Thyroid gland (tissue), 4 donors: Measurements from ENCODE around the gene WDR81. TPM values are rescaled to one million over a fixed set of nuclear protein-coding genes. Genes with fewer than 3 reads are reported as not detected.
"Not testable (repeated sequence)": the region's sequence is repeated elsewhere in the genome, so short reads cannot be mapped to it uniquely, and the experiment has no call there.

ENCODE experiments used
- DNase-seq, 2 donors: peaks; one replicate each; pipeline ENCODE4 v3.0.0-alpha.2; 2019
- H3K27ac ChIP-seq, 3 donors: fragments of 200-600 bp; sonication (generic); 1 replicate in 2 of 3; 2 replicates in 1 of 3; pipeline ENCODE4 v1.5.1; 2016 to 2019; ENCODE audit warnings: mild to moderate bottlenecking in 1 of 3, moderate library complexity in 1 of 3
- H3K27me3 ChIP-seq: fragments of 200-600 bp; sonication (generic); one replicate; pipeline ENCODE4 v1.5.1; 2019
- H3K36me3 ChIP-seq, 2 donors: fragments of 200-600 bp; sonication (generic); one replicate each; pipeline ENCODE4 v1.5.1; 2016 to 2019
- H3K4me1 ChIP-seq, 2 donors: fragments of 200-600 bp; sonication (generic); one replicate each; pipeline ENCODE4 v1.5.1; 2017 to 2019
- H3K4me3 ChIP-seq, 3 donors: fragments of 200-600 bp; sonication (generic); replicated peaks in 1 of 3; 1 replicate in 2 of 3; 2 replicates in 1 of 3; pipeline ENCODE4 v1.5.1; 2016; ENCODE audit warnings: mild to moderate bottlenecking in 1 of 3
- H3K9me3 ChIP-seq: fragments of 200-600 bp; sonication (generic); one replicate; pipeline ENCODE4 v1.5.1; 2017
- POLR2A ChIP-seq, 2 donors: fragments of 450-650 bp; IDR thresholded peaks; one replicate each; pipeline ENCODE4 v1.6.1; 2017; ENCODE audit warnings: antibody characterized with exemption in 2 of 2, mild to moderate bottlenecking in 2 of 2, moderate library complexity in 1 of 2
- WGBS, 2 donors: methylation state at CpG; one replicate each; pipeline ENCODE4 v1.1.5; 2017; 5-methylcytosine and 5-hydroxymethylcytosine counted together
- intact Hi-C: fragments of 100-400 bp; cut with DNase I; formaldehyde crosslinking; loops from one replicate; pipeline ENCODE4 v1.15.1; 2023
- total RNA-seq, 4 donors: library from RNA; depleted of rRNA; stranded (reverse); fragments of >200 nt; gene quantifications; one replicate each; pipeline ENCODE4 v1.2.3, GENCODE V29; 2016
- TF ChIP-seq, protein P1 (sequence below), 6 experiments: fragments of 200-600 bp in 3 of 6; fragments of 450-650 bp in 3 of 6; sonication (generic) in 3 of 6; IDR thresholded peaks; one replicate each; pipeline ENCODE4 v1.5.1; 2016 to 2019; ENCODE audit warnings: antibody characterized with exemption in 6 of 6, mild to moderate bottlenecking in 2 of 6, inconsistent platforms in 1 of 6, moderate library complexity in 1 of 6

Gene WDR81
- total RNA-seq, 4 donors from 2014 or later = 25.6 to 31.0 (median 30.3) TPM

- intact Hi-C loops = no loop called here
- DNase-seq = no peak
Measured at GRCh38 chr17:1690544-1691221, 33.8 kb upstream of the WDR81 start.

DNA sequence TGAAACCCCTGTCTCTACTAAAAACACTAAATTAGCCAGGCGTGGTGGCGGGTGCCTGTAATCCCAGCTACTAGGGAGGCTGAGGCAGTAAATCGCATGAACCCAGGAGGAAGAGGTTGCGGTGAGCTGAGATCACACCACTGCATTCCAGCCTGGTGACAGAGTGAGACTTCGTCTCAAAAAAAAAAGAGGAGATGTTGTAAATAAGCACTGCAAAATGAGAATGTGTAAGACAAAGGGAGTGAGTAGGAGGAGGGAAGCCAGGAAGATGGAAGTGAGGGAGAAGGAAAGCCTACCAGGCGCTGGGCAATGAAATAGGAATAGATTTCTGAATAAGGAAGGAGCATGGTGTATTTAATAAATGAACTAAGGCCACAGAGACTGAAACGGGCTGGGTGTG lies 31.2 kb upstream of the WDR81 start:
- WGBS, 2 donors = 89 to 95% methylated on average over 7 of the region's 7 CpGs
- H3K4me1 ChIP-seq = no peaks in the 10 kb centered on the region
- H3K27ac ChIP-seq = no peak overlapping the region
- H3K4me3 ChIP-seq = no peak overlapping the region
- intact Hi-C loops = no loop called here
- H3K36me3 ChIP-seq = no peaks in the 10 kb centered on the region
- TF ChIP-seq POLR2A (IDR thresholded peaks at IDR 0.05) = no peak
- TF ChIP-seq, protein P1, sequence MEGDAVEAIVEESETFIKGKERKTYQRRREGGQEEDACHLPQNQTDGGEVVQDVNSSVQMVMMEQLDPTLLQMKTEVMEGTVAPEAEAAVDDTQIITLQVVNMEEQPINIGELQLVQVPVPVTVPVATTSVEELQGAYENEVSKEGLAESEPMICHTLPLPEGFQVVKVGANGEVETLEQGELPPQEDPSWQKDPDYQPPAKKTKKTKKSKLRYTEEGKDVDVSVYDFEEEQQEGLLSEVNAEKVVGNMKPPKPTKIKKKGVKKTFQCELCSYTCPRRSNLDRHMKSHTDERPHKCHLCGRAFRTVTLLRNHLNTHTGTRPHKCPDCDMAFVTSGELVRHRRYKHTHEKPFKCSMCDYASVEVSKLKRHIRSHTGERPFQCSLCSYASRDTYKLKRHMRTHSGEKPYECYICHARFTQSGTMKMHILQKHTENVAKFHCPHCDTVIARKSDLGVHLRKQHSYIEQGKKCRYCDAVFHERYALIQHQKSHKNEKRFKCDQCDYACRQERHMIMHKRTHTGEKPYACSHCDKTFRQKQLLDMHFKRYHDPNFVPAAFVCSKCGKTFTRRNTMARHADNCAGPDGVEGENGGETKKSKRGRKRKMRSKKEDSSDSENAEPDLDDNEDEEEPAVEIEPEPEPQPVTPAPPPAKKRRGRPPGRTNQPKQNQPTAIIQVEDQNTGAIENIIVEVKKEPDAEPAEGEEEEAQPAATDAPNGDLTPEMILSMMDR (IDR thresholded peaks at IDR 0.05) = no peak
- no peaks in the 10 kb centered on the region for H3K27me3 ChIP-seq
- DNase-seq = no peak
- H3K9me3 ChIP-seq = no peaks in the 10 kb centered on the region

More at GRCh38 chr17:1690544-1691221, 33.8 kb upstream of the WDR81 start:
- Histone ChIP-seq H3K9me3 (no peaks in the 10 kb centered on the region), H3K27me3 (no peaks in the 10 kb centered on the region), H3K27ac (no peak overlapping the region), H3K4me3 (no peak overlapping the region), H3K36me3 (no peaks in the 10 kb centered on the region), H3K4me1 (no peaks in the 10 kb centered on the region)
- 74 to 85% methylated on average over 8 of the region's 8 CpGs for WGBS, 2 donors
- no peak for TF ChIP-seq POLR2A (IDR thresholded peaks at IDR 0.05)

DNA sequence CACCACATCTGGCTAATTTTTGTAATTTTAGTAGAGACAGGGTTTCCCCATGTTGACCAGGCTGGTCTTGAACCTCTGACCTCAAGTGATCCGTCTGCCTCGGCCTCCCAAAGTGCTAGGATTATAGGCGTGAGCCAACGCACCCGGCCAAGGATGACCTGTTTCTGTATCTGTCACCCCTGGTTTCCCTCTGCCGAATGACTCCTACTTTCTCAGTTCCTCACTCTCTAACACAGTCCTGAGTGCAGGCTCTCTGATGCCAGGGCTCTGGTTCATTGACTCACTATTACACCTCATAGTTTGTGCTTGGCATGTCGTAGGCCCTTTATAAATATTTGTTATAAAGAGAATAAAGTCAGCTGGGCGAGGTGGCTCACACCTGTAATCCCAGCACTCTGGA lies 29.1 kb upstream of the WDR81 start:
- Histone ChIP-seq H3K4me3 (no peak overlapping the region), H3K27me3 (no peaks in the 10 kb centered on the region), H3K4me1 (no peaks in the 10 kb centered on the region), H3K27ac (no peak overlapping the region), H3K9me3 (no peaks in the 10 kb centered on the region), H3K36me3 (no peaks in the 10 kb centered on the region)
- TF ChIP-seq, protein P1 (IDR thresholded peaks at IDR 0.05) = no peak
- TF ChIP-seq POLR2A (IDR thresholded peaks at IDR 0.05) = no peak
- DNase-seq = no peak
- intact Hi-C loops = no loop called here
- 86 to 89% methylated on average over 8 of the region's 8 CpGs for WGBS, 2 donors

- H3K27ac ChIP-seq = no peak overlapping the region
- WGBS, 2 donors = 23 to 29% methylated on average over 5 of the region's 5 CpGs
- intact Hi-C loops = no loop called here
Measured at GRCh38 chr17:1697681-1698080, 26.8 kb upstream of the WDR81 start.

GRCh38 chr17:1699891-1700290 lies 24.6 kb upstream of the WDR81 start:
- DNase-seq, H3K9me3 ChIP-seq, H3K27me3 ChIP-seq, intact Hi-C loops, H3K27ac ChIP-seq, H3K36me3 ChIP-seq, H3K4me1 ChIP-seq, H3K4me3 ChIP-seq: not testable (repeated sequence)
- 94 to 95% methylated on average over 5 of the region's 5 CpGs for WGBS, 2 donors

More at GRCh38 chr17:1697681-1698080, 26.8 kb upstream of the WDR81 start:
- H3K27me3 ChIP-seq = no peaks in the 10 kb centered on the region
- no peaks in the 10 kb centered on the region for H3K9me3 ChIP-seq
- no peak overlapping the region for H3K4me3 ChIP-seq
- H3K36me3 ChIP-seq = no peaks in the 10 kb centered on the region
- peak in 1 of 2 donors; percentile 23 for DNase-seq
- TF ChIP-seq, protein P1 (IDR thresholded peaks at IDR 0.05) = no peak
- TF ChIP-seq POLR2A (IDR thresholded peaks at IDR 0.05) = no peak
- H3K4me1 ChIP-seq = no peaks in the 10 kb centered on the region

- WGBS, 2 donors = 46 to 57% methylated on average over 4 of the region's 4 CpGs
- Histone ChIP-seq H3K4me3 (no peak overlapping the region), H3K27me3 (no peaks in the 10 kb centered on the region), H3K9me3 (no peaks in the 10 kb centered on the region), H3K36me3 (no peaks in the 10 kb centered on the region), H3K4me1 (no peaks in the 10 kb centered on the region), H3K27ac (no peak overlapping the region)
- no peak for DNase-seq
- intact Hi-C loops = no loop called here
- TF ChIP-seq, protein P1 (IDR thresholded peaks at IDR 0.05) = no peak
- TF ChIP-seq POLR2A (IDR thresholded peaks at IDR 0.05) = no peak
Measured at GRCh38 chr17:1703063-1703462, 21.4 kb upstream of the WDR81 start.
